ENCODE results near the gene ATP11C.

Gene ATP11C

GRCh38 chrX:139802048-139802447, 130.8 kb downstream of the ATP11C start:
- DNase-seq: no peak

DNA sequence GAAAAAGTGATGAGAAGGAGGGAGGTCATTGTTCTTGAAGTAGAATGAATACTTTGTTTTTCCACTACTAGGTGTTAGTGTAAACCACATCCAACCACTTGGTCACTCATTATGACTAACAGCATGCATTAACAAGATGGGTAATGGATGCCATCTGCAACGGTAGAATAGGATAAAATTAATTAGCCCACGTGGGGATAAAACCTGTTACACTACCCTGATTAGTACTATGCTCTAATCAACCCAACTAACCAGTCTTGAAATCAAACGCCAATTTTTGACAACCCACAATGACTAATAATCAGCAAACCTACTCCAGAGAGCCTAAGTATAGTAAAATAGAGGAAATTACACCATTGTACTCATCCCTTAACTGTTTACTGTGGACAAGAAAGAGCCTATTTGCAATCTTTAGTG, 131.4 kb downstream of the ATP11C start:
- peak; percentile 11 for DNase-seq

DNA sequence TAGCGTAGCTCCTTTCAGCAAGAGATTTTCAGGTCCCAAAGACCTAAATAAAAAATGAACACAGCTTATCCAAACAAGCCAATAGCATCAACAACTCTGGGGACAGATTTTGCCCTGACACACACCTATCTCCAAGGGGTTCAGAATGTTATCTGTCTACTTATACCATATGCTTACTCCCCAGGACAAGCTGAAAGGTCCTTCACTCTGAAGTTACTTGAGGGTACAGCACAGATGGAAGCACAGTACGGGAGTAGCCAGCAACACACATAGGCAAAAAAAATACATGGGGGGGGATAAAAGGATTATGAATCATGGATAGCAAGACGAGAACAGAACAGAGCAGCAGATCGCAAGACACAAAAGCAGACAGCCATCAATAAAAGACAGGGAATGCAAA, 134.2 kb downstream of the ATP11C start:
- DNase-seq: no peak

GRCh38 chrX:139795196-139795595, 137.7 kb downstream of the ATP11C start:
- no peak for DNase-seq

GRCh38 chrX:139787601-139788000, 145.3 kb downstream of the ATP11C start:
- DNase-seq: no peak

- no peak for DNase-seq
Measured at GRCh38 chrX:139784807-139785206, 148.0 kb downstream of the ATP11C start.

GRCh38 chrX:139783959-139784358, 148.9 kb downstream of the ATP11C start:
- no peak for DNase-seq

DNA sequence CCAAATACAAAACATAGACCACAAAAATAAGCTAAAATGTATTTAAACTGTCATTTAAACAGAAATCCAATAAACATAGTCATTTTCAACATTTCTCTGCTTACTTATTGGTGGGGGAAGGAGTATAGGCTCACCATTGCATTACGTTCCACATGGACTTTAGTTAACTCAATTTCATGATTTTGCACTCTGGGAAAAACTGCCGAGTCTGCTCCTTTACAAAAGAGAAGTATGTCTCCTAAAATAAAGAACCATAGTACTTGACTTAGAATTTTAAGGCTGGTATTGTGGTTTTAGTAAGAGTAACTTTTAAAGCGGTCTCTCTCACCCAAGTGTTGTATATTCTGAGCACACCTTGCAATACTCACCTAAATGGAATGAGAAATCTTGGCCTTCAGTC, 149.8 kb downstream of the ATP11C start:
- no peak for DNase-seq

DNA sequence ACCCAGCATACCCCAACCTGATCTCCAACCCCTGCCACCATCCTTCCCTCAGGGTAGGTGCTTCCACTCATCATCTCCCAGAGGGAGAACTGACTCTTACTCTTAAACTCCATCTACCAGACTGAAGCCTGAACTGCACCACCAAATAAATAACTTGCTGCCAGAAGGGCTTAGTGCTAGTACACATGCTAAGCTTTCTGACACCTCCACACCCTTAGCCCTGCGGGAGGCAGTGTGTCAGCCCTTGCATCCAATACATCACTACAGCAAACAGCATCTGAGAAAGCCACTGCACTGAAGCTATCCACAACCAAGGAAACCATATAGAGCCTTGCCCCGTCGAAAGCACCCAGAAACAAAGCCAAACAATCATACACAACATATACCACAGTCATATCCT, 156.3 kb downstream of the ATP11C start:
- no peak for DNase-seq

GRCh38 chrX:139770366-139770765, 162.5 kb downstream of the ATP11C start:
- DNase-seq: no peak

- no peak for DNase-seq
Measured at GRCh38 chrX:139766545-139766983, 166.3 kb downstream of the ATP11C start.

DNA sequence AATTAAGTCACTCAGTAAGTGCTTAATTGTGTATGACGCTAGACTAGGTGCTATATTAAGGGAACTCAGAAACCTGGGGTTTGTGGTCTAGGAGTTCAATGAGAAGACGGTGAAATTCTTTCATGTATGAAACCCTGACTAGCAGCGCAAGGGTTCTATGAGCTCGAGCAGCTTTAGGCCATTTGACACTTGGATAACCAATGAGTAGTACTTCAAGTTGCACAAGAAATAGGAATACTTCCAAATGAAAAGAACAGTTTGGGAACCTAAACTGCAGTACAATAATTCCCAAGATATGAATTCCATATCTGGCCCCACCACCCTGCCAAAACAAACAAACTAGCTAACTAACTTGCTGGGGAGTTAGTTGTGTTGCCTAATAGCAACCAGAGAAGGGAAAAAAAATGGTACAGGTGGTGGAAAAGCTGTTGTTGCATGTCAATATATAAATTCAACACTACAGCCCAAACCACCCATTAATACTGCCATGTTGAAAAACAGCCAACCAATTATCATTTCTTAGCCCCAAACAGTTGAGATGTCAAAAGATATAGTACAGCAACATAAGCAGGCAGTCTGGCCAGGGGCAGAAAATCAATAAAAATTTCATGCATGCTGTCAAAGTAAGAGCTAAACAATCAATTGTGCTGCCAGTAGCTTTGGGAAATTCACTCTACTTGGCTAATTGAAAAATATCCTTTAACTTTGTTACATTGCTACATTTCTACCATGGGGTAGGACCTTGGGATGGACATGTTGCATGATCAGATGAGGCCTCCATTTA, 170.3 kb downstream of the ATP11C start:
- no peak for DNase-seq

- DNase-seq: no peak
Measured at GRCh38 chrX:139759637-139760036, 173.2 kb downstream of the ATP11C start.

DNA sequence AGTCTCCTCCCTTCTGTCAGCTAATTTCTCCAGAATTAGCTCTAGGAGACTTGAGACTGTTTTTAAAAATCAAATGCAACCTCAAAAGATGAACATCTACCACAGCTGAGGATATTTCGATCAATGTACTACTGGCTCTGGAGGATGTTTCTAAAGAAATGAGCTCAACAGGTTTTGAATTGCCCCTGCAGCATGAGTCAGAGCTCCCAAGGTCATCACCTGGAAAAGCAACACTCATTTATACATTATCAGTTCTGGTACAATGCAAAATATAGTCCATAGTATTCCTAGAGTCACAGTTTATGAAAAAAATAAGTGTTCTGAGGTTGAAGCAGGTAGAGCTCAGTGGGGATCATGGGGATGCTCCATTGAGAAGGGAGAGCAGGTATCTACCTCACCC, 174.0 kb downstream of the ATP11C start:
- DNase-seq: no peak

DNA sequence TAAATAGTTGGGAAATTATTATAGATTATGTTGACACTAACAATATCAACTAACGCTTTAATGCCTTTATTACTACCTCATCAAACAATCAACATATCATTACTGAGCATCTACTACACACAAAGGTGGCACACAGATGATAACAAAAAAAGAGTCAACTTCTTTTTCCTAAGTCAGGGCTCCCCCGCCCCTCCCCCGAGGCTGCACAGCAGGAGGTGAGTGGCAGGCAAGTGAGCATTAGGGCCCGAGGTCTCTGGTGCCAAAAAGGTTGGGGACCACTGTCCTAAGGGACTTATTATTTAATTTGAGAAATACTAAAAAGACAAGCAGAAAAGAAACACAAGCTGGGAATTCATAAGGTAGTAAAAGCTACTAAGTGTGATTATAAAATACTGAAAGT, 174.6 kb downstream of the ATP11C start:
- no peak for DNase-seq

GRCh38 chrX:139751053-139751452, 181.8 kb downstream of the ATP11C start:
- no peak for DNase-seq

- DNase-seq: no peak
Measured at GRCh38 chrX:139750390-139750789, 182.5 kb downstream of the ATP11C start.

DNA sequence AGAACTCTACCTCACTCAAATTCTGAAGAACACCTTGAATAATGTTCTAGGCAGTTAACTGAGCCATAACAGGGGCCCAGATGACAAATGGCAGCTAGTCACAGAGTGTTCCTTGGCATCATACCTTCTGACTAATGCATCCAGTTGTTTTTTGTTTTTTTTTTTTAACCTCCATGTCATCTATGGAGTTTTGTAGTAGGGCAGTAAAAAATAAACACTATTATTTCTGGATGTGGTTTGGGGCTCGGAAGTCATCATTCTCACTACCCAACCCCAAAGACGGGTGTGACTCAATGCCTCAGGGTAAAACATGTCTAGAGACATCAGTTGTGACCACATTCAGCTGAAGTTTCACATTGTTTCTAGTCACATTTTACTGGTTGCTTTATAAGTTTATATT, 193.7 kb downstream of the ATP11C start:
- DNase-seq: no peak

- peak; percentile 14 for DNase-seq
Measured at GRCh38 chrX:139738581-139738980, 194.3 kb downstream of the ATP11C start.

- DNase-seq: no peak
Measured at GRCh38 chrX:139736151-139736550, 196.7 kb downstream of the ATP11C start.

DNA sequence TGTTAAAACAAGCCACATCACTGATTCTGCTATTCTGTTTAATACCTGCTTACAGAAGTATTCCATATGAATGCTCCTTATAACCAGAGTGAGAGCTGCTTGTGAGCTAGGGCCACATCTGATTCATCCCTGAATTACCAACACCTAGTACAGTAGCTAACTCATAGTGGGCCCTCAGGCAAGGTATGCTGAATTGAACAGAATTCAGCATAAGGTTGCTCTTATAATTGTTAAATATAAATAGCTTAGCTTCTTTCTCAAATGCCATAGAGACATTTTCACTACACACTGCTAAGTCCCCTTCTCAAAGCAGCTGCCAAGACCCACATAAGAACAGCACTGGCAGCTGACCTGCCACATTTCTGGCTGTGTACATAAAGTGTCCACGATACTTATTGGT, 197.9 kb downstream of the ATP11C start:
- no peak for DNase-seq

DNA sequence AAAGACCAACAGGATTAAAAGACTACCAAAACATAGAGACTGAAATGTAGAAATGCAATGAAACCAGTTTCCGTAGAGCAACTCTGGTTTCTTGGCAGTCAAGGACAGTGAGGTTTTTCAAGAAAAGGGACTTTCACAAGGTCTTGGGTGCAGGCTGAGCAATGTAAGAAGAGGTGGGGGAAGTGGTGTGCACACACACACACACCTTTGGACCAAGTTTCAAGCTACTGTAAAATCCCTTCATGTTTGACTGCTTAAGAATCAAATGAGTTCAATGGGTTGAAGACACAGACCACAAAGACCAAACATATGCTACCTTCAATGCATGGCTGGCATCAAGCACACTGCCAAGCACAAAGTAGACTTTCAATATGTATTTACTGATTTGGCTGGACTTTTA, 207.1 kb downstream of the ATP11C start:
- no peak for DNase-seq

- no peak for DNase-seq
Measured at GRCh38 chrX:139724626-139725025, 208.2 kb downstream of the ATP11C start.

- DNase-seq: no peak
Measured at GRCh38 chrX:139720979-139721378, 211.9 kb downstream of the ATP11C start.

DNA sequence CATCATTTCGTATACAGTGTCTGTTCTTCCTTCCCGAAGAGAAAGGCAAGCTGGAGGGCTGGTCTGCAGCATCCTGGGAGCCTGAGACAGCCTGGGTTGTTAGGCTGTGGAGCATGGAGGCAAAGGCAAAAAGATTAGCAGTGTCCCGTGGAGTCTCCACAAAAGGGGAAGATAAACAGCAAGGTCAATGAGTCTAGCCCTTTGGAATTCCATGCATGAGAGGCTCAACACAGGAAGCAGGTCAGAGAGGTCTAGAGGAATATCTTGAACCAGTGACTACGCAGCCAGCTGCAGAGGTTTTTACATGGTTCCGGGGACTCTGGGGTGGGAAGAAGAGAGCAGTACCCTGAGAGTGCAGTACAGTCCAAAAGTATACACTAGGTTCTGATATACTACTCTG, 212.7 kb downstream of the ATP11C start:
- DNase-seq: no peak

All from NCI-H1436 treated with DMSO at 0.1 percent for 48 hours (cell line).